SW480 (cell line): ENCODE data around the gene MATR3.
"Not testable (repeated sequence)": the region's sequence is repeated elsewhere in the genome, so short reads cannot be mapped to it uniquely, and the experiment has no call there.

Source experiments
- DNase-seq: peaks from one replicate; pipeline ENCODE4 v3.0.0-alpha.2; 2016; ENCODE audit warnings: low spot score

The MATR3 gene

GRCh38 chr5:139293507-139294373 lies at the start of gene MATR3:
TSS of gene MATR3 (plus strand) at chr5:139293740. CDS start at chr5:139307416, 13,676 bp downstream.
- DNase-seq, result peak; percentile 97

GRCh38 chr5:139245637-139246339 lies 47.8 kb upstream of the MATR3 start:
- DNase-seq, result no peak

GRCh38 chr5:139246394-139246793 lies 47.1 kb upstream of the MATR3 start:
- DNase-seq, result peak; percentile 77

GRCh38 chr5:139248826-139249453 lies 44.6 kb upstream of the MATR3 start:
- no peak for DNase-seq

- DNase-seq, result no peak
These were observed 42.3 kb upstream of the MATR3 start for GRCh38 chr5:139251281-139251687.

- no peak for DNase-seq
These were observed 41.7 kb upstream of the MATR3 start for GRCh38 chr5:139251695-139252288.

- no peak for DNase-seq
These were observed 40.4 kb upstream of the MATR3 start for GRCh38 chr5:139253115-139253514.

GRCh38 chr5:139256820-139257219 lies 36.7 kb upstream of the MATR3 start:
- DNase-seq, result no peak

GRCh38 chr5:139262059-139262741 lies 31.3 kb upstream of the MATR3 start:
- DNase-seq, result no peak

- DNase-seq, result peak; percentile 88
These were observed 30.6 kb upstream of the MATR3 start for GRCh38 chr5:139262742-139263445.

- no peak for DNase-seq
These were observed 30.0 kb upstream of the MATR3 start for GRCh38 chr5:139263536-139263935.

GRCh38 chr5:139263946-139264345 lies 29.6 kb upstream of the MATR3 start:
- no peak for DNase-seq

GRCh38 chr5:139265001-139265400 lies 28.5 kb upstream of the MATR3 start:
- no peak for DNase-seq

- no peak for DNase-seq
These were observed 27.3 kb upstream of the MATR3 start for GRCh38 chr5:139266236-139266635.

GRCh38 chr5:139267481-139267880 lies 26.1 kb upstream of the MATR3 start:
- no peak for DNase-seq

GRCh38 chr5:139268364-139269202 lies 25.0 kb upstream of the MATR3 start:
- DNase-seq, result no peak

GRCh38 chr5:139270718-139271117 lies 22.8 kb upstream of the MATR3 start:
- DNase-seq, result not testable (repeated sequence)

- DNase-seq, result peak; percentile 84
These were observed 22.1 kb upstream of the MATR3 start for GRCh38 chr5:139271201-139272027.
